Heart left ventricle (tissue), 16 donors: ENCODE results near the gene LRRK2. TPM values are rescaled to one million over a fixed set of nuclear protein-coding genes. Genes with fewer than 3 reads are reported as not detected.

Experiments
- ATAC-seq, 4 donors: fragments of 200-7000 bp; cut with Tn5 transposase; one replicate each; pipeline ENCODE4 v1.9.1; 2020 to 2022; ENCODE audit warnings: moderate library complexity in 4 of 4, mild to moderate bottlenecking in 3 of 4, moderate number of reproducible peaks in 1 of 4
- DNase-seq, 5 donors: peaks; one replicate each; pipeline ENCODE4 v3.0.0-alpha.2; 2020
- H3K27ac ChIP-seq, 12 donors: fragments of 200-600 bp; sonication (generic) in 4 of 12; one replicate each; pipeline versions ENCODE4 v1.5.0 to v1.8.0; 2016 to 2022; ENCODE audit warnings: mild to moderate bottlenecking in 2 of 12
- H3K27me3 ChIP-seq, 9 donors: fragments of 200-600 bp; sonication (generic) in 2 of 9; one replicate each; pipeline versions ENCODE4 v1.5.1 to v1.8.0; 2016 to 2022; ENCODE audit warnings: mild to moderate bottlenecking in 3 of 9
- H3K36me3 ChIP-seq, 9 donors: fragments of 200-600 bp; sonication (generic) in 2 of 9; one replicate each; pipeline versions ENCODE4 v1.5.0 to v1.8.0; 2018 to 2022; ENCODE audit warnings: mild to moderate bottlenecking in 2 of 9
- H3K4me1 ChIP-seq, 12 donors: fragments of 200-600 bp; sonication (generic) in 4 of 12; one replicate each; pipeline versions ENCODE4 v1.5.0 to v1.8.0; 2016 to 2022; ENCODE audit warnings: mild to moderate bottlenecking in 3 of 12
- H3K4me3 ChIP-seq, 12 donors: fragments of 200-600 bp; sonication (generic) in 4 of 12; one replicate each; pipeline versions ENCODE4 v1.5.0 to v1.8.0; 2017 to 2022; ENCODE audit warnings: mild to moderate bottlenecking in 9 of 12, moderate library complexity in 4 of 12
- H3K9me3 ChIP-seq, 12 donors: fragments of 200-600 bp; sonication (generic) in 4 of 12; one replicate each; pipeline versions ENCODE4 v1.5.0 to v1.8.0; 2016 to 2022; ENCODE audit warnings: mild to moderate bottlenecking in 1 of 12
- POLR2A ChIP-seq, 2 donors: fragments of 450-650 bp; IDR thresholded peaks; one replicate each; pipeline ENCODE4 v1.6.1; 2017; ENCODE audit warnings: antibody characterized with exemption in 2 of 2, mild to moderate bottlenecking in 2 of 2, moderate library complexity in 2 of 2
- WGBS, 4 donors: extraction: QIAGEN DNeasy Blood & Tissue Kit in 2 of 4; methylation state at CpG; one replicate each; pipeline versions ENCODE4 v1.1.5 to v1.1.7; 2013 to 2018; 5-methylcytosine and 5-hydroxymethylcytosine counted together
- intact Hi-C, 10 donors: fragments of 100-400 bp; cut with DNase I; formaldehyde crosslinking; loops; one replicate each; pipeline versions ENCODE4 v1.11.1 to v1.14.2; 2022
- long read RNA-seq, 3 donors: library from polyadenylated mRNA; unstranded; transcript quantifications; one replicate each; pipeline ENCODE4 v2.0.0, GENCODE V29; 2020 to 2021
- polyA plus RNA-seq, 2 donors: library from polyadenylated mRNA; stranded (reverse); fragments of 200-250 nt; gene quantifications; one replicate each; pipeline ENCODE4 v1.2.3, GENCODE V29; 2013
- total RNA-seq, 9 donors: library from RNA; depleted of rRNA in 2 of 9; stranded (reverse); fragments of >200 nt in 2 of 9; fragmentation: NEBNext Ultra II Directional in 3 of 9; extraction: Animal tissue kit (Norgen Biotek cat#: 25700) in 3 of 9; gene quantifications; one replicate each; pipeline versions ENCODE4 v1.1.0 to v1.2.4, GENCODE V29; 2016 to 2023
- TF ChIP-seq, protein P1 (sequence below), 12 donors: fragments of 200-600 bp; sonication (generic) in 4 of 12; IDR thresholded peaks; one replicate each; pipeline versions ENCODE4 v1.5.0 to v1.8.0; 2018 to 2022; ENCODE audit warnings: antibody characterized with exemption in 12 of 12, mild to moderate bottlenecking in 5 of 12
- donor health status: ischemic (EF 13 %, LVEDD 7.1; RV severe dilation, severe dysfunction).
- donor health status: healthy with polysubstance abuse.
- donor health status: DM: no; HTN: yes; CAD: no.
- donor health status: DM: no; HTN: no; CAD: no.
- donor health status: ischemic (EF 25% LVEDD 6.9; RV normal size, moderate dysfunction).
- donor health status: ischemic (EF 25% LVEDD 5.7; RV mildly dilated, moderate dysfunction).
- donor health status: healthy.
- donor health status: DM: yes; HTN: yes; CAD: no.
- donor health status: ischemic (EF 35%, LVEDD 5.7; RV mildly dilated, moderate dysfunction).
- donor health status: nonischemic (EF 11% LVEDD 7.7; RV severe dilation, severe dysfunction).
- donor health status: DM: yes; HTN: yes; CAD: no.
- donor health status: PGD.
- donor health status: ischemic (EF 29% LVEDD 5.4; RV normal size, mild dysfunction).
- donor health status: nonischemic (EF 23%, LVEDD 6.1; RV moderate dilation, normal function).

The LRRK2 gene
- total RNA-seq (10 to 100 TPM in 2 of 9 donors, 1 to 10 TPM in 7; 4.4 to 12.3 (median 6.4) TPM), polyA plus RNA-seq (1 to 10 TPM in 1 of 2 donors, under 1 TPM in 1; 0.72 to 2.7 TPM)
- long read RNA-seq, donor 1, partial matches to known transcripts: 4 of 5 reads
- long read RNA-seq, donor 1, other reads (novel, unspliced or antisense): 1 of 5 reads
- long read RNA-seq, donor 2, partial matches to known transcripts: 1 of 2 reads
- long read RNA-seq, donor 2, other reads (novel, unspliced or antisense): 1 of 2 reads
- long read RNA-seq, donor 3, partial matches to known transcripts: 2 of 2 reads
- long read RNA-seq, donor 3, other reads (novel, unspliced or antisense): 0 of 2 reads

DNA sequence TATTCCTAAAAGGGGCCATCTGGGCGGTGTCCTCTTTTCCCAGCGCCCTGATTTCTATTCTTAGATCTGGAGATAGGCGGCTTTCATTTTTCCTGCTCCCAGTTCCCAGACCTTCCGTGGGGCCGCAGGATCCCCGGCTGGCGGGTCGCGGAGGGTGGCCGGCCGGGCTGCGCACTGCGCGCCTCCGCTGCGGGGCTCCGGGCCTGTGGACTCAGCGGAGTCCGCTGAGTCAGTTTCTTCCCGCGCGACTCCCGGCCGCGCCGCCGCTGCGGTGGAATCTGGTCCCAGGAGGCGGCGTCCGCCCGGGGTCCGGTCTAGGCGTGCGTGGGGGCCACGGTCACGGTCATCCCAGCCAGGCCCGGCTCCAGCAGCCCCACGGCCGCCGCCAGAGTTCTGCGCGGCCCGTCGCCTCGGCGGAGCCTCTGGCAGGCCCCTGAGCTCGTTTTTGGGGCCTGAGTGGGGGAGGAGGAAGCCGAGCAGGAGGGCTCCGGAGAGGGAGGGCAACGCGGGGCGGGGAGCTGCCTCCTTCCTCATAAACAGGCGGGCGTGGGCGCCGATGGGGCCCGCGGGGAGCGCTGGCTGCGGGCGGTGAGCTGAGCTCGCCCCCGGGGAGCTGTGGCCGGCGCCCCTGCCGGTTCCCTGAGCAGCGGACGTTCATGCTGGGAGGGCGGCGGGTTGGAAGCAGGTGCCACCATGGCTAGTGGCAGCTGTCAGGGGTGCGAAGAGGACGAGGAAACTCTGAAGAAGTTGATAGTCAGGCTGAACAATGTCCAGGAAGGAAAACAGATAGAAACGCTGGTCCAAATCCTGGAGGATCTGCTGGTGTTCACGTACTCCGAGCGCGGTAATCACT is at the start of gene LRRK2:
TSS of gene LRRK2 (plus strand) at position 559 of the 853 bp plus-strand sequence. CDS start at position 694, 135 bp downstream.
- intact Hi-C loops: loop anchor here in 3 of 10 donors (2.0 to 10.0 kb wide), 4 partner anchors 67 to 600 kb away; a partner anchor contains a TSS
- 0 to 2% (median 1%) methylated on average over 36 to 78 of the region's 78 CpGs for WGBS, 4 donors
- Histone ChIP-seq H3K36me3 (no peaks in the 10 kb centered on the region), H3K27me3 (no peaks in the 10 kb centered on the region), H3K27ac (peak within 1 kb of the TSS; percentile 75 to 98 (median 94)), H3K4me1 (peaks cover 0 to 53% (median 9%) of the 10 kb centered on the region in 12 donors), H3K4me3 (peak within 1 kb of the TSS; percentile 52 to 82 (median 70)), H3K9me3 (peaks cover 0 to 4% (median 0%) of the 10 kb centered on the region in 12 donors)
- DNase-seq: peak; percentile 86 to 93 (median 89)
- peak in 1 of 2 donors; percentile 52 for TF ChIP-seq POLR2A (IDR thresholded peaks at IDR 0.05)
- TF ChIP-seq, protein P1, sequence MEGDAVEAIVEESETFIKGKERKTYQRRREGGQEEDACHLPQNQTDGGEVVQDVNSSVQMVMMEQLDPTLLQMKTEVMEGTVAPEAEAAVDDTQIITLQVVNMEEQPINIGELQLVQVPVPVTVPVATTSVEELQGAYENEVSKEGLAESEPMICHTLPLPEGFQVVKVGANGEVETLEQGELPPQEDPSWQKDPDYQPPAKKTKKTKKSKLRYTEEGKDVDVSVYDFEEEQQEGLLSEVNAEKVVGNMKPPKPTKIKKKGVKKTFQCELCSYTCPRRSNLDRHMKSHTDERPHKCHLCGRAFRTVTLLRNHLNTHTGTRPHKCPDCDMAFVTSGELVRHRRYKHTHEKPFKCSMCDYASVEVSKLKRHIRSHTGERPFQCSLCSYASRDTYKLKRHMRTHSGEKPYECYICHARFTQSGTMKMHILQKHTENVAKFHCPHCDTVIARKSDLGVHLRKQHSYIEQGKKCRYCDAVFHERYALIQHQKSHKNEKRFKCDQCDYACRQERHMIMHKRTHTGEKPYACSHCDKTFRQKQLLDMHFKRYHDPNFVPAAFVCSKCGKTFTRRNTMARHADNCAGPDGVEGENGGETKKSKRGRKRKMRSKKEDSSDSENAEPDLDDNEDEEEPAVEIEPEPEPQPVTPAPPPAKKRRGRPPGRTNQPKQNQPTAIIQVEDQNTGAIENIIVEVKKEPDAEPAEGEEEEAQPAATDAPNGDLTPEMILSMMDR (IDR thresholded peaks at IDR 0.05): peak in 2 of 12 donors; percentile 8 to 23
- ATAC-seq: peak; percentile 65 to 96 (median 92)

DNA sequence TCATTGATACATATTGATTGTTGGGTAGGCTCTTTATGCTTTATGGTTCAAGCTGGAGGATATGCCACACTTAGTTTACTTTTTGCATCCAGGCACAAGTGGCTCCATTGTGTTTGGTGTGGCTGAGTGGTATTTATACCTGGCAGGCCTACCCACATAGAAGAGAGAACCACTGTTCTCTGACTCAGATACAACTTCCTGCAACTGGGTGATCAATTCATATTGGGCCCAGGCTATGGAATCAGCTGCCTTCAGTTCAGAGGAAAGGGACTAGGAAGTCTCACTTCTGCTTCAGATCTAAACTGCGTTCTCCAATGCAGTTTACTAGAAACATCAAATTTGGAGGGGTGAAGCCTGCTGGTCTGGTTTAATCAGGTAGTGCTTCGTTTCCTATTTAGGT is 49.8 kb upstream of the LRRK2 start:
- Histone ChIP-seq H3K27ac (no peak overlapping the region), H3K36me3 (no peaks in the 10 kb centered on the region), H3K27me3 (no peaks in the 10 kb centered on the region), H3K4me3 (no peak overlapping the region), H3K9me3 (no peaks in the 10 kb centered on the region), H3K4me1 (no peaks in the 10 kb centered on the region)
- 61 to 72% (median 66%) methylated on average over 2 of the region's 2 CpGs for WGBS, 4 donors
- TF ChIP-seq, protein P1 (IDR thresholded peaks at IDR 0.05): no peak
- TF ChIP-seq POLR2A (IDR thresholded peaks at IDR 0.05): no peak
- no peak for ATAC-seq
- DNase-seq: no peak
- intact Hi-C loops: no loop called here

DNA sequence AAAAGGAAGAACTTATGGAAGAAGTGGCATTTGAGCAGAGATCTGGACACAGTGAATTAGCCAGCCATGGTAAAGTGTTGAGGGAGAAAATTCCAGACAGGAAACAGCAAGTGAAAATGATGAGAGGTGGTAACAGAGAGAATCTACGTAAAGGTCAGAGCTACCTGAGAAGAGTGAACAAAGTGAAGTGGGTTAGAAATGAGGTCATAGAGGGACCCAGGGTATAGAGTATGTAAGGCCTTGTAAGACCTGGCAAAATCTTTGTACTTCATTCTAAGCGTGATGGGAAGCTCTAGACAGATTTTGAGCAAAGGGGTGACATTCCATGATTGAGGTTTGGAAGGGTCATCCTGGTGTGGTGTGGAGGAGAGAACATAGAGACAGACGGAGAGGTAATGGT is 49.3 kb upstream of the LRRK2 start:
- TF ChIP-seq, protein P1 (IDR thresholded peaks at IDR 0.05): no peak
- no peak for TF ChIP-seq POLR2A (IDR thresholded peaks at IDR 0.05)
- peaks cover 0 to 2% (median 0%) of the 10 kb centered on the region in 12 donors for H3K9me3 ChIP-seq
- no peak overlapping the region for H3K4me3 ChIP-seq
- no peaks in the 10 kb centered on the region for H3K27me3 ChIP-seq
- no peaks in the 10 kb centered on the region for H3K4me1 ChIP-seq
- ATAC-seq: no peak
- intact Hi-C loops: no loop called here
- H3K36me3 ChIP-seq: no peaks in the 10 kb centered on the region
- no peak overlapping the region for H3K27ac ChIP-seq
- no peak for DNase-seq
- 78 to 84% (median 80%) methylated on average over 3 of the region's 3 CpGs for WGBS, 4 donors

DNA sequence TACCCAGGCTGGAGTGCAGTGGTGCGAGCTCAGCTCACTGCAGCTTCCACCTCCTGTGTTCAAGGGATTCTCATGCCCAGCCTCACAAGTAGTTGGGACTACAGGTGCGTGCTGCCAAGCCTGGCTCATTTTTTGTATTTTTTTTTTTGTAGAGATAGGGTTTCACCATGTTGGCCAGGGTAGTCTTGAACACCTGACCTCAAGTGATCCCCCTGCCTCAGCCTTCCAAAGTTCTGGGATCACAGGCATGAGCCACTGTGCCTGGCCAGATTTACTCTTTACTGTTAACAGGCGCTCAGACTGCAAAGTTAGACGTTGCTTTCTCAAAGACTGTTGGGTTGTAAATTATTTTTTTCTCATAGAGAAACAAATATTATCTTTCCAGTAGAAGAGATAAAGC is 46.1 kb upstream of the LRRK2 start:
- no peak for TF ChIP-seq POLR2A (IDR thresholded peaks at IDR 0.05)
- TF ChIP-seq, protein P1 (IDR thresholded peaks at IDR 0.05): no peak
- Histone ChIP-seq H3K27ac (no peak overlapping the region), H3K9me3 (peaks cover 0 to 4% (median 0%) of the 10 kb centered on the region in 12 donors), H3K36me3 (no peaks in the 10 kb centered on the region), H3K4me3 (no peak overlapping the region), H3K4me1 (no peaks in the 10 kb centered on the region), H3K27me3 (no peaks in the 10 kb centered on the region)
- no peak for DNase-seq
- no peak for ATAC-seq
- intact Hi-C loops: no loop called here
- WGBS, 4 donors: 81 to 87% (median 84%) methylated on average over 4 of the region's 4 CpGs
